HepG2 (cell line): ENCODE measurements around the gene TTC9. TPM values are rescaled to one million over a fixed set of nuclear protein-coding genes. Genes with fewer than 3 reads are reported as not detected.

ENCODE experiments used
- ARID5B ChIP-seq: IDR thresholded peaks from 2 replicates; pipeline ENCODE4 v1.4.0; 2020; ENCODE audit warnings: mild to moderate bottlenecking, missing genetic modification reagents
- CREB1 ChIP-seq, 2 experiments: fragments of 450-650 bp in 1 of 2; IDR thresholded peaks; 2 replicates each; pipeline ENCODE4 v1.6.1; 2016 to 2017; ENCODE audit warnings: control low read depth in 1 of 2, mild to moderate bottlenecking in 1 of 2, missing compliant biosample characterization in 1 of 2, missing genetic modification characterization in 1 of 2
- FOXK2 ChIP-seq: fragments of 450-650 bp; IDR thresholded peaks from 2 replicates; pipeline ENCODE4 v1.6.1; 2016
- GABPA ChIP-seq, 2 experiments: IDR thresholded peaks; 2 replicates each; pipeline ENCODE4 v1.6.1; 2011 to 2016; ENCODE audit warnings: low read depth in 2 of 2, low read length in 1 of 2, missing biosample characterization in 1 of 2, missing genetic modification characterization in 1 of 2
- GPBP1L1 ChIP-seq: sonication (generic); formaldehyde crosslinking; IDR thresholded peaks from 2 replicates; pipeline ENCODE4 v1.5.0; 2020; ENCODE audit warnings: mild to moderate bottlenecking, missing genetic modification reagents
- HOXA3 ChIP-seq: sonication (generic); formaldehyde crosslinking; IDR thresholded peaks from 2 replicates; pipeline ENCODE4 v1.5.0; 2020; ENCODE audit warnings: missing genetic modification reagents
- IRF2 ChIP-seq: IDR thresholded peaks from 2 replicates; pipeline ENCODE4 v1.6.1; 2018; ENCODE audit warnings: missing genetic modification reagents, missing compliant biosample characterization
- KLF12 ChIP-seq: sonication (generic); formaldehyde crosslinking; IDR thresholded peaks from 2 replicates; pipeline ENCODE4 v1.4.0; 2020; ENCODE audit warnings: missing genetic modification reagents, borderline replicate concordance
- KLF16 ChIP-seq, 2 experiments: sonication (generic) in 1 of 2; formaldehyde crosslinking in 1 of 2; IDR thresholded peaks; 2 replicates each; pipeline versions ENCODE4 v1.6.1 to v1.8.0; 2016 to 2023; ENCODE audit warnings: missing genetic modification reagents in 2 of 2, missing compliant biosample characterization in 1 of 2
- KMT2A ChIP-seq: sonication (generic); formaldehyde crosslinking; IDR thresholded peaks from 2 replicates; pipeline ENCODE4 v1.4.0; 2020; ENCODE audit warnings: missing genetic modification reagents
- MATR3 ChIP-seq: sonication (generic); formaldehyde crosslinking; IDR thresholded peaks from 2 replicates; pipeline ENCODE4 v1.4.0; 2020; ENCODE audit warnings: missing genetic modification reagents
- MAZ ChIP-seq, 2 experiments: sonication (generic) in 1 of 2; formaldehyde crosslinking in 1 of 2; IDR thresholded peaks; 2 replicates each; pipeline versions ENCODE4 v1.5.0 to v1.6.1; 2012 to 2020; ENCODE audit warnings: low read depth in 2 of 2, mild to moderate bottlenecking in 2 of 2, borderline replicate concordance in 1 of 2, improper control_type of control experiment in 1 of 2, low read length in 1 of 2, missing genetic modification reagents in 1 of 2, moderate library complexity in 1 of 2
- NFYC ChIP-seq: IDR thresholded peaks from 2 replicates; pipeline ENCODE4 v1.6.1; 2016; ENCODE audit warnings: missing genetic modification reagents, missing compliant biosample characterization
- PATZ1 ChIP-seq: sonication (generic); formaldehyde crosslinking; IDR thresholded peaks from 2 replicates; pipeline ENCODE4 v1.4.0; 2020; ENCODE audit warnings: missing genetic modification reagents
- POLR2AphosphoS5 ChIP-seq: IDR thresholded peaks from 2 replicates; pipeline ENCODE4 v1.6.1; 2012; ENCODE audit warnings: low read depth, low read length
- REPIN1 ChIP-seq: sonication (generic); formaldehyde crosslinking; IDR thresholded peaks from 2 replicates; pipeline ENCODE4 v1.8.0; 2022; ENCODE audit warnings: missing genetic modification reagents, low read depth, mild to moderate bottlenecking, borderline replicate concordance
- RNF2 ChIP-seq: fragments of 450-650 bp; conservative IDR thresholded peaks from 2 replicates; pipeline ENCODE4 v1.6.1; 2016; ENCODE audit warnings: low read depth
- SIN3A ChIP-seq: IDR thresholded peaks from 2 replicates; pipeline ENCODE4 v1.6.1; 2011; ENCODE audit warnings: low read depth, mild to moderate bottlenecking, control low read depth, low read length, borderline replicate concordance
- SP1 ChIP-seq, 2 experiments: fragments of 450-650 bp in 1 of 2; sonication (generic) in 1 of 2; formaldehyde crosslinking in 1 of 2; IDR thresholded peaks; 2 replicates each; pipeline versions ENCODE4 v1.4.0 to v1.6.1; 2016 to 2020; ENCODE audit warnings: missing genetic modification reagents in 1 of 2
- SP2 ChIP-seq: sonication (generic); formaldehyde crosslinking; IDR thresholded peaks from 2 replicates; pipeline ENCODE4 v1.5.1; 2020; ENCODE audit warnings: mild to moderate bottlenecking, missing genetic modification reagents
- SPEN ChIP-seq: sonication (generic); formaldehyde crosslinking; IDR thresholded peaks from 2 replicates; pipeline ENCODE4 v1.5.1; 2020; ENCODE audit warnings: low read depth, mild to moderate bottlenecking, missing genetic modification reagents
- polyA plus RNA-seq, 8 experiments: library from polyadenylated mRNA; depleted of rRNA in 3 of 8; stranded (reverse) in 7 of 8; unstranded in 1 of 8; fragments of >200 nt; fragmentation: Illumina TruSeq in 4 of 8; extraction: Trizol in 4 of 8; gene quantifications; 2 replicates each; pipeline versions ENCODE4 v1.2.1 to v1.2.3, GENCODE V29; 2011 to 2016; ENCODE audit warnings: low read depth in 4 of 8, missing spikeins in 1 of 8, mixed read lengths in 1 of 8; ENCODE audit not compliant: insufficient read depth in 1 of 8
- total RNA-seq, 5 experiments: library from RNA; depleted of rRNA; stranded (reverse); fragments of >200 nt; fragmentation: Illumina TruSeq; extraction: Trizol; gene quantifications; 2 replicates each; pipeline ENCODE4 v1.2.3, GENCODE V29; 2016; ENCODE audit warnings: low read depth in 1 of 5

TTC9 gene
- total and polyA plus RNA-seq, 2 of the 13 experiments (the other 11 are each of a cell fraction or from before 2014, with no cell fraction given), result 0.13 to 0.30 TPM

- TF ChIP-seq CREB1 (IDR thresholded peaks at IDR 0.05) (peak; percentile 92), CREB1 (CRISPR knock-in tag; IDR thresholded peaks at IDR 0.05) (peak; percentile 99), GPBP1L1 (no peak), FOXK2 (0 out of 2 replicates have a peak, but pooled peaks have one; percentile 40), POLR2AphosphoS5 (peak; percentile 81), REPIN1 (CRISPR knock-in tag) (peak; percentile 22; the same call in 1 of the 2 replicates), NFYC (CRISPR knock-in tag) (peak; percentile 32; the same call in 1 of the 2 replicates), SIN3A (0 out of 2 replicates have a peak, but pooled peaks have one; percentile 61), SPEN (CRISPR knock-in tag) (peak; percentile 54; the same call in 1 of the 2 replicates), KLF16 (CRISPR knock-in tag; IDR thresholded peaks at IDR 0.05) (peak in 1 of 2 experiments; percentile 56; a peak in 1 of 4 replicates), PATZ1 (CRISPR knock-in tag) (0 out of 2 replicates have a peak, but pooled peaks have one; percentile 20), IRF2 (CRISPR knock-in tag) (peak; percentile 76), ARID5B (0 out of 2 replicates have a peak, but pooled peaks have one; percentile 12), SP1 (IDR thresholded peaks at IDR 0.05) (no peak), SP1 (CRISPR knock-in tag; IDR thresholded peaks at IDR 0.05) (peak; percentile 56; the same call in 1 of the 2 replicates), GABPA (IDR thresholded peaks at IDR 0.05; ENCODE audit: low read depth, low read length) (peak; percentile 85), GABPA (CRISPR knock-in tag; IDR thresholded peaks at IDR 0.05; ENCODE audit: low read depth) (peak; percentile 96), MATR3 (no peak), KMT2A (CRISPR knock-in tag) (0 out of 2 replicates have a peak, but pooled peaks have one; percentile 60), HOXA3 (peak; percentile 86), MAZ (IDR thresholded peaks at IDR 0.05; ENCODE audit: borderline replicate concordance, low read depth, low read length) (0 out of 2 replicates have a peak, but pooled peaks have one; percentile 29), MAZ (CRISPR knock-in tag; IDR thresholded peaks at IDR 0.05; ENCODE audit: low read depth) (no peak), KLF12 (0 out of 2 replicates have a peak, but pooled peaks have one; percentile 17), SP2 (peak; percentile 67), RNF2 (no peak)
Observed at GRCh38 chr14:70600382-70601157, 41.1 kb upstream of the TTC9 start, which contains the start of gene MED6 (continued).
